Measurements from ENCODE around the gene BTBD1. TPM values are rescaled to one million over a fixed set of nuclear protein-coding genes. Genes with fewer than 3 reads are reported as not detected.

Gene BTBD1
- polyA plus RNA-seq, 1 of the 3 experiments (the other 2 are of a cell fraction) = 34.4 TPM

GRCh38 chr15:82995938-82996337, 71.1 kb downstream of the BTBD1 start:
- peaks cover under 1 to 5% of the 10 kb centered on the region in 2 experiments for H3K36me3 ChIP-seq (replicated peaks in 1 of 2; ENCODE audit: control insufficient read depth in 1 of 2, insufficient read depth in 2 of 2, low read length in 1 of 2)
- 77% methylated on average over 3 of the region's 3 CpGs for whole genome bisulfite sequencing (ENCODE audit: low lambda C conversion rate)
- no peak overlapping the region for H2AFZ ChIP-seq (ENCODE audit: low read depth)
- H3K9me2 ChIP-seq = no peaks in the 10 kb centered on the region
- H3K4me1 ChIP-seq (ENCODE audit: control insufficient read depth in 1 of 2, insufficient read depth in 2 of 2, low read depth in 1 of 2, low read length in 1 of 2) = peaks cover 0 to 8% of the 10 kb centered on the region in 2 experiments; a peak in 1 of 4 replicates
- TF ChIP-seq NRF1 (IDR thresholded peaks at IDR 0.05; ENCODE audit: low read depth, low read length) (no peak), MXI1 (IDR thresholded peaks at IDR 0.05; ENCODE audit: low read depth, low read length) (no peak), PBX3 (IDR thresholded peaks at IDR 0.05) (no peak), TAF1 (IDR thresholded peaks at IDR 0.05; ENCODE audit: borderline replicate concordance, low read depth, low read length) (no peak), FOSL2 (IDR thresholded peaks at IDR 0.05; ENCODE audit: borderline replicate concordance, low read depth) (no peak), MAX (IDR thresholded peaks at IDR 0.05; ENCODE audit: low read depth) (no peak), SMC3 (IDR thresholded peaks at IDR 0.05; ENCODE audit: low read depth, low read length) (no peak), GABPA (IDR thresholded peaks at IDR 0.05; ENCODE audit: low read depth) (no peak), RXRA (IDR thresholded peaks at IDR 0.05; ENCODE audit: borderline replicate concordance, low read depth) (no peak), IRF3 (IDR thresholded peaks at IDR 0.05; ENCODE audit: low read depth, low read length) (no peak), GATA2 (CRISPR knock-in tag; IDR thresholded peaks at IDR 0.05) (no peak), CHD2 (IDR thresholded peaks at IDR 0.05; ENCODE audit: low read length, partially characterized antibody) (no peak), REST (IDR thresholded peaks at IDR 0.05; ENCODE audit: low read depth, low read length) (no peak), EP300 (IDR thresholded peaks at IDR 0.05; ENCODE audit: borderline replicate concordance in 1 of 2, low read depth in 1 of 2, low read length in 1 of 2) (no peak), YY1 (IDR thresholded peaks at IDR 0.05; ENCODE audit: low read depth) (no peak), USF1 (IDR thresholded peaks at IDR 0.05; ENCODE audit: borderline replicate concordance, low read depth) (no peak), FOXJ3 (CRISPR knock-in tag; IDR thresholded peaks at IDR 0.05) (no peak), RAD21 (IDR thresholded peaks at IDR 0.05; ENCODE audit: low read length) (no peak), TEAD4 (IDR thresholded peaks at IDR 0.05; ENCODE audit: borderline replicate concordance, insufficient read depth) (no peak), SIN3A (IDR thresholded peaks at IDR 0.05; ENCODE audit: borderline replicate concordance, low read depth, low read length) (no peak)
- ChIA-PET POLR2A (interaction anchor here (1.8 kb wide), 1 partner anchor 455 kb away, joined by 7 read pairs; the partner anchor contains the start of gene RPS17), CTCF (interaction anchor here (1.0 to 1.8 kb wide), 4 partner anchors 15 to 146 kb away, joined by 3 to 10 read pairs (median 4); partner anchors contain the start of gene C15orf40)
- peaks cover 6% of the 10 kb centered on the region for H3F3A ChIP-seq (replicated peaks; ENCODE audit: insufficient read depth)
- H3K4me2 ChIP-seq = no peak overlapping the region
- H3K27me3 ChIP-seq (ENCODE audit: insufficient read depth) = no peaks in the 10 kb centered on the region
- no peak overlapping the region for H3K4me3 ChIP-seq (ENCODE audit: low read depth in 2 of 2, low read length in 1 of 2)
- H4K20me1 ChIP-seq (ENCODE audit: insufficient read depth) = no peaks in the 10 kb centered on the region
- H3K9ac ChIP-seq = no peak overlapping the region
- no peak overlapping the region for H3K27ac ChIP-seq (ENCODE audit: low read depth in 2 of 2, low read length in 1 of 2)
- no peak for DNase-seq
- no peaks in the 10 kb centered on the region for H3K9me3 ChIP-seq
- no peaks in the 10 kb centered on the region for H3K79me2 ChIP-seq (ENCODE audit: insufficient read depth)
